K562 (cell line): ENCODE data around the gene PEF1. TPM values are rescaled to one million over a fixed set of nuclear protein-coding genes. Genes with fewer than 3 reads are reported as not detected.

Experiments used
- ATAC-seq: fragments of 200-7000 bp; cut with Tn5 transposase; 3 replicates; pipeline ENCODE4 v1.9.1; 2020; ENCODE audit warnings: moderate library complexity
- BruUV-seq: library from RNA; stranded (reverse); fragments of 400-500 nt; replicated peaks from 2 replicates; lab custom pipeline; 2021; lab: Mats Ljungman, UMichigan
- CTCF ChIA-PET: fragments of 300-600 bp; formaldehyde crosslinking; extraction: SDS; loops from one replicate; lab custom pipeline; 2021; ENCODE audit warnings: low intra/inter-chr PET ratio; lab: Yijun Ruan, JAX
- POLR2A ChIA-PET: fragments of 300-600, 350-650 bp; sonication (Branson Sonifier 250); formaldehyde crosslinking; extraction: SDS; loops from one replicate; lab custom pipeline; 2021; ENCODE audit warnings: antibody characterized with exemption, inconsistent platforms; lab: Yijun Ruan, JAX
- DNase-seq, 4 experiments: peaks; one replicate each; pipeline versions ENCODE4 v3.0.0 to v3.0.0-alpha.2; 2011 to 2018; ENCODE audit warnings: low spot score in 3 of 4, mixed read lengths in 3 of 4; ENCODE audit errors: extremely low read depth in 1 of 4
- FAIRE-seq: peaks from 2 replicates; lab custom pipeline; 2011; peaks lifted over from hg19 to GRCh38; lab: Jason Lieb, UNC
- H2AFZ ChIP-seq: 2 replicates; pipeline ENCODE4 v1.6.0; 2011; ENCODE audit warnings: low read depth, low read length, control low read depth, inconsistent platforms
- H3K27ac ChIP-seq: fragments of 200-600 bp; 3 replicates; pipeline ENCODE4 v1.8.0; 2011; ENCODE audit warnings: low read depth, mild to moderate bottlenecking, control low read depth, inconsistent platforms, low read length, moderate library complexity, mixed read lengths; ENCODE audit errors: extremely low read depth
- H3K27me3 ChIP-seq, 2 experiments: fragments of 300-600 bp in 1 of 2; 2 replicates in 1 of 2; 3 replicates in 1 of 2; pipeline versions ENCODE4 v1.6.0 to v1.8.0; 2011; ENCODE audit warnings: inconsistent platforms in 2 of 2, low read length in 2 of 2, mild to moderate bottlenecking in 1 of 2, mixed read lengths in 1 of 2, moderate library complexity in 1 of 2; ENCODE audit not compliant: control insufficient read depth in 2 of 2, insufficient read depth in 2 of 2
- H3K36me3 ChIP-seq: fragments of 300-600 bp; 3 replicates; pipeline ENCODE4 v1.8.0; 2011; ENCODE audit warnings: mild to moderate bottlenecking, low read length, inconsistent platforms; ENCODE audit not compliant: control insufficient read depth, insufficient read depth
- H3K4me1 ChIP-seq, 2 experiments: fragments of 200-600 bp in 1 of 2; replicated peaks in 1 of 2; 2 replicates in 1 of 2; 3 replicates in 1 of 2; pipeline versions ENCODE4 v1.5.1 to v1.8.0; 2011; ENCODE audit warnings: inconsistent platforms in 2 of 2, low read length in 2 of 2, mild to moderate bottlenecking in 1 of 2, mixed read lengths in 1 of 2, moderate library complexity in 1 of 2; ENCODE audit not compliant: control insufficient read depth in 2 of 2, insufficient read depth in 2 of 2
- H3K4me2 ChIP-seq: 2 replicates; pipeline ENCODE4 v1.6.1; 2011; ENCODE audit warnings: low read length, control low read depth, inconsistent platforms, mixed read lengths; ENCODE audit not compliant: insufficient read depth
- H3K4me3 ChIP-seq: fragments of 200-600 bp; sonication (generic), shearing (Covaris generic); 2 replicates; pipeline ENCODE4 v1.5.1; 2016; ENCODE audit warnings: control low read depth, inconsistent platforms
- H3K79me2 ChIP-seq: fragments of 200-600 bp; 3 replicates; pipeline ENCODE4 v1.8.0; 2011; ENCODE audit warnings: low read length, inconsistent platforms; ENCODE audit not compliant: control insufficient read depth, insufficient read depth
- H3K9ac ChIP-seq, 2 experiments: 2 replicates each; pipeline versions ENCODE4 v1.6.0 to v1.6.1; 2011; ENCODE audit warnings: low read depth in 2 of 2, low read length in 2 of 2, control low read depth in 1 of 2, inconsistent platforms in 1 of 2, mild to moderate bottlenecking in 1 of 2, mixed read lengths in 1 of 2; ENCODE audit not compliant: insufficient read depth in 1 of 2
- H3K9me1 ChIP-seq: one replicate; pipeline ENCODE4 v1.6.0; 2011; ENCODE audit warnings: inconsistent platforms, mild to moderate bottlenecking, low read length, moderate library complexity; ENCODE audit not compliant: control insufficient read depth, insufficient read depth
- H3K9me3 ChIP-seq: replicated peaks from 2 replicates; pipeline ENCODE4 v1.5.1; 2011; ENCODE audit warnings: low read depth, low read length, inconsistent platforms; ENCODE audit not compliant: control insufficient read depth, insufficient read depth
- H4K20me1 ChIP-seq: replicated peaks from 2 replicates; pipeline ENCODE4 v1.6.1; 2011; ENCODE audit warnings: low read length, inconsistent platforms, mixed read lengths; ENCODE audit not compliant: control insufficient read depth, insufficient read depth
- ARNT ChIP-seq, 2 experiments: fragments of 450-650 bp; IDR thresholded peaks; 2 replicates each; pipeline ENCODE4 v1.6.1; 2016; ENCODE audit warnings: mild to moderate bottlenecking in 1 of 2
- BMI1 ChIP-seq: fragments of 150-350 bp; IDR thresholded peaks from 2 replicates; pipeline ENCODE4 v1.6.1; 2014; ENCODE audit warnings: low read length
- DLX4 ChIP-seq: fragments of 250-450 bp; sonication (Bioruptor Pico); IDR thresholded peaks from 2 replicates; pipeline ENCODE4 v1.6.1; 2021; ENCODE audit warnings: mild to moderate bottlenecking
- E2F6 ChIP-seq, 2 experiments: IDR thresholded peaks; 2 replicates each; pipeline ENCODE4 v1.6.1; 2011; ENCODE audit warnings: borderline replicate concordance in 1 of 2, control low read depth in 1 of 2, low read depth in 1 of 2, low read length in 1 of 2, mild to moderate bottlenecking in 1 of 2, mixed read lengths in 1 of 2, moderate library complexity in 1 of 2; ENCODE audit not compliant: insufficient read depth in 1 of 2, insufficient read length in 1 of 2, poor library complexity in 1 of 2, severe bottlenecking in 1 of 2; ENCODE audit errors: extremely low read depth in 1 of 2
- ELF1 ChIP-seq: fragments of 200-800 bp; sonication (Bioruptor generic); IDR thresholded peaks from 2 replicates; pipeline ENCODE4 v1.6.1; 2016; ENCODE audit warnings: missing genetic modification characterization, missing compliant biosample characterization
- HDAC3 ChIP-seq: fragments of 450-650 bp; IDR thresholded peaks from 2 replicates; pipeline ENCODE4 v1.6.1; 2018; ENCODE audit warnings: borderline replicate concordance, mild to moderate bottlenecking, moderate library complexity; ENCODE audit not compliant: partially characterized antibody
- MXI1 ChIP-seq: IDR thresholded peaks from 2 replicates; pipeline ENCODE4 v1.6.1; 2011; ENCODE audit warnings: low read depth, mild to moderate bottlenecking, improper control_type of control experiment, low read length
- SREBF1 ChIP-seq: fragments of 150-350 bp; IDR thresholded peaks from 2 replicates; pipeline ENCODE4 v1.6.1; 2014; ENCODE audit warnings: antibody characterized with exemption, low read depth, low read length, borderline replicate concordance
- ZBTB11 ChIP-seq, 3 experiments: fragments of 200-800 bp in 1 of 3; fragments of 250-450 bp in 1 of 3; fragments of 450-650 bp in 1 of 3; sonication (Bioruptor Pico) in 1 of 3; sonication (Bioruptor generic) in 1 of 3; formaldehyde crosslinking in 1 of 3; IDR thresholded peaks; 2 replicates each; pipeline versions ENCODE4 v1.6.1 to v1.8.0; 2016 to 2022; ENCODE audit warnings: mild to moderate bottlenecking in 2 of 3, missing genetic modification characterization in 2 of 3, missing compliant biosample characterization in 1 of 3, moderate library complexity in 1 of 3
- WGBS: fragments of 100-300 bp; shearing (Covaris generic); methylation state at CpG from one replicate; pipeline ENCODE4 v1.1.6; 2016; ENCODE audit warnings: low coverage, mixed read lengths; ENCODE audit not compliant: insufficient coverage; ENCODE audit errors: missing lambda C conversion rate; 5-methylcytosine and 5-hydroxymethylcytosine counted together
- in situ Hi-C: fragments of 300-500 bp; cut with MboI; formaldehyde crosslinking; loops from 4 replicates; pipeline ENCODE4 v1.15.0; 2018; ENCODE audit warnings: inconsistent platforms, mixed read lengths
- intact Hi-C: fragments of 100-400 bp; cut with micrococcal nuclease; formaldehyde crosslinking; loops from 2 replicates; pipeline ENCODE4 v1.14.2; 2022
- polyA plus RNA-seq, 8 experiments: library from polyadenylated mRNA; depleted of rRNA in 4 of 8; stranded (reverse) in 5 of 8; unstranded in 3 of 8; fragments of >200 nt; fragmentation: Nextera tagmentation in 2 of 8; fragmentation: Illumina TruSeq in 1 of 8; extraction: Ambion mirVana in 2 of 8; extraction: Trizol in 1 of 8; gene quantifications; 2 replicates each; pipeline versions ENCODE4 v1.2.1 to v1.2.3, GENCODE V29; 2011 to 2014; ENCODE audit warnings: inconsistent platforms in 1 of 8, missing spikeins in 1 of 8
- total RNA-seq, 7 experiments: library from RNA; depleted of rRNA in 6 of 7; stranded (reverse); fragments of >200 nt in 6 of 7; fragmentation: Illumina TruSeq in 2 of 7; extraction: Trizol in 2 of 7; gene quantifications; 2 replicates each; pipeline versions ENCODE4 v1.2.1 to v1.2.3, GENCODE V29; 2011 to 2021; ENCODE audit warnings: low replicate concordance in 1 of 7

PEF1 gene
- total and polyA plus RNA-seq, 9 of the 15 experiments (the other 6 are each of a cell fraction or from before 2014, with no cell fraction given) = 26.3 to 95.5 (median 61.9) TPM

- TSS peak; percentile 64 for BruUV-seq
- TF ChIP-seq ELF1 = peak; percentile 42; the same call in 1 of the 2 replicates
- TF ChIP-seq BMI1 = peak; percentile 95
- peak; percentile 95 for TF ChIP-seq MXI1
- peak in 1 of 3 experiments; percentile 16; a peak in 1 of 6 replicates for TF ChIP-seq ZBTB11 (CRISPR knock-in tag; IDR thresholded peaks at IDR 0.05)
- TF ChIP-seq DLX4 = no peak
- TF ChIP-seq SREBF1 = no peak
- TF ChIP-seq HDAC3 = peak; percentile 22
- TF ChIP-seq ARNT (IDR thresholded peaks at IDR 0.05) = 0 out of 4 replicates have a peak, but pooled peaks of 1 of the 2 experiments have one; percentile 32
- TF ChIP-seq E2F6 (IDR thresholded peaks at IDR 0.05; ENCODE audit: borderline replicate concordance in 1 of 2, extremely low read depth in 1 of 2, insufficient read depth in 1 of 2, insufficient read length in 1 of 2, low read depth in 1 of 2, low read length in 1 of 2, poor library complexity in 1 of 2, severe bottlenecking in 1 of 2) = peak in 1 of 2 experiments; percentile 51
Observed at GRCh38 chr1:31645274-31645568, 545 bp upstream of the PEF1 start.

More at GRCh38 chr1:31645274-31645568, 545 bp upstream of the PEF1 start:
- H4K20me1 ChIP-seq = no peaks in the 10 kb centered on the region
- ChIA-PET POLR2A (interaction anchor here (0.6 to 2.5 kb wide), 17 partner anchors 8 to 653 kb away, joined by 3 to 11 read pairs (median 5); no protein-coding TSS in a partner anchor), CTCF (no interaction called here)
- no peaks in the 10 kb centered on the region; the same call in 2 of the 3 replicates for H3K36me3 ChIP-seq
- in situ Hi-C loops = no loop called here
- H2AFZ ChIP-seq = peak overlapping the region; percentile 99
- no peaks in the 10 kb centered on the region for H3K9me1 ChIP-seq
- FAIRE-seq = no peak
- H3K4me1 ChIP-seq = peaks cover 0 to 10% of the 10 kb centered on the region in 2 experiments; a peak in 3 of 5 replicates
- peak in 1 of 4 experiments; percentile 90 for DNase-seq
- ATAC-seq = no peak
- WGBS = 2% methylated on average over 11 of the region's 11 CpGs
- H3K27ac ChIP-seq = peak overlapping the region; percentile 96
- intact Hi-C loops = loop anchor here (10.0 kb wide), 1 partner anchor 310 kb away; no protein-coding TSS in a partner anchor
- H3K4me3 ChIP-seq = peak overlapping the region; percentile 62
- H3K27me3 ChIP-seq = 0 out of 5 replicates have a peak, but pooled peaks cover 0 to 4% of the 10 kb centered on the region in 2 experiments
- H3K9me3 ChIP-seq = no peaks in the 10 kb centered on the region
- H3K4me2 ChIP-seq = peak overlapping the region; percentile 100
- H3K79me2 ChIP-seq = peaks cover 30% of the 10 kb centered on the region
- peak overlapping the region; percentile 94 to 99 for H3K9ac ChIP-seq
